ENCODE results near the gene PTPRA.

The PTPRA gene

GRCh38 chr20:2900845-2901592, 27.7 kb downstream of the PTPRA start:
- Mint-ChIP-seq H3K27me3 (no peaks in the 10 kb centered on the region), H3K36me3 (ENCODE audit: insufficient read depth) (peaks cover 7% of the 10 kb centered on the region), H3K27ac (ENCODE audit: low read depth) (peak overlapping the region; percentile 36), H3K9me3 (no peaks in the 10 kb centered on the region), H3K4me3 (peak overlapping the region; percentile 31), H3K4me1 (peaks cover 45% of the 10 kb centered on the region)
- ATAC-seq (replicated peaks; ENCODE audit: extremely low read depth, poor library complexity, severe bottlenecking) (no peak), DNase-seq (ENCODE audit: low spot score in 2 of 2) (no peak)

GRCh38 chr20:2902291-2902690, 29.0 kb downstream of the PTPRA start:
- no peak overlapping the region for H3K4me3 Mint-ChIP-seq
- ATAC-seq (replicated peaks; ENCODE audit: extremely low read depth, poor library complexity, severe bottlenecking) (no peak), DNase-seq (ENCODE audit: low spot score in 2 of 2) (no peak)
- peaks cover 36% of the 10 kb centered on the region for H3K4me1 Mint-ChIP-seq
- H3K9me3 Mint-ChIP-seq: no peaks in the 10 kb centered on the region
- no peaks in the 10 kb centered on the region for H3K27me3 Mint-ChIP-seq
- peaks cover 7% of the 10 kb centered on the region for H3K36me3 Mint-ChIP-seq (ENCODE audit: insufficient read depth)
- no peak overlapping the region for H3K27ac Mint-ChIP-seq (ENCODE audit: low read depth)

GRCh38 chr20:2902818-2903217, 29.5 kb downstream of the PTPRA start:
- H3K4me1 Mint-ChIP-seq: peaks cover 36% of the 10 kb centered on the region

GRCh38 chr20:2903686-2904085, 30.4 kb downstream of the PTPRA start:
- H3K36me3 Mint-ChIP-seq (ENCODE audit: insufficient read depth): peaks cover 7% of the 10 kb centered on the region
- no peak for ATAC-seq (replicated peaks; ENCODE audit: extremely low read depth, poor library complexity, severe bottlenecking)
- H3K4me3 Mint-ChIP-seq: no peak overlapping the region
- H3K27ac Mint-ChIP-seq (ENCODE audit: low read depth): no peak overlapping the region
- H3K9me3 Mint-ChIP-seq: no peaks in the 10 kb centered on the region
- H3K4me1 Mint-ChIP-seq: peaks cover 36% of the 10 kb centered on the region
- H3K27me3 Mint-ChIP-seq: no peaks in the 10 kb centered on the region
- DNase-seq (ENCODE audit: low spot score in 2 of 2): no peak

More at GRCh38 chr20:2902818-2903217, 29.5 kb downstream of the PTPRA start:
- Mint-ChIP-seq H3K27ac (ENCODE audit: low read depth) (no peak overlapping the region), H3K9me3 (no peaks in the 10 kb centered on the region), H3K4me3 (no peak overlapping the region), H3K27me3 (no peaks in the 10 kb centered on the region), H3K36me3 (ENCODE audit: insufficient read depth) (peaks cover 7% of the 10 kb centered on the region)
- DNase-seq (ENCODE audit: low spot score in 2 of 2) (no peak), ATAC-seq (replicated peaks; ENCODE audit: extremely low read depth, poor library complexity, severe bottlenecking) (no peak)

GRCh38 chr20:2907519-2907918, 34.2 kb downstream of the PTPRA start:
- Mint-ChIP-seq H3K4me1 (peaks cover 5% of the 10 kb centered on the region), H3K27ac (ENCODE audit: low read depth) (no peak overlapping the region), H3K4me3 (no peak overlapping the region), H3K9me3 (no peaks in the 10 kb centered on the region), H3K36me3 (ENCODE audit: insufficient read depth) (peaks cover 9% of the 10 kb centered on the region), H3K27me3 (no peaks in the 10 kb centered on the region)
- no peak for DNase-seq (ENCODE audit: low spot score in 2 of 2)
- no peak for ATAC-seq (replicated peaks; ENCODE audit: extremely low read depth, poor library complexity, severe bottlenecking)

GRCh38 chr20:2909953-2910352, 36.7 kb downstream of the PTPRA start:
- H3K36me3 Mint-ChIP-seq (ENCODE audit: insufficient read depth): peaks cover 8% of the 10 kb centered on the region
- DNase-seq (ENCODE audit: low spot score in 2 of 2) (no peak), ATAC-seq (replicated peaks; ENCODE audit: extremely low read depth, poor library complexity, severe bottlenecking) (no peak)
- peaks cover 8% of the 10 kb centered on the region for H3K4me1 Mint-ChIP-seq
- no peak overlapping the region for H3K4me3 Mint-ChIP-seq
- no peaks in the 10 kb centered on the region for H3K27me3 Mint-ChIP-seq
- H3K9me3 Mint-ChIP-seq: no peaks in the 10 kb centered on the region
- no peak overlapping the region for H3K27ac Mint-ChIP-seq (ENCODE audit: low read depth)

- H3K36me3 Mint-ChIP-seq (ENCODE audit: insufficient read depth): peaks cover 9% of the 10 kb centered on the region
- ATAC-seq (replicated peaks; ENCODE audit: extremely low read depth, poor library complexity, severe bottlenecking) (no peak), DNase-seq (ENCODE audit: low spot score in 2 of 2) (no peak)
- no peaks in the 10 kb centered on the region for H3K27me3 Mint-ChIP-seq
- H3K9me3 Mint-ChIP-seq: no peaks in the 10 kb centered on the region
- no peak overlapping the region for H3K27ac Mint-ChIP-seq (ENCODE audit: low read depth)
- no peak overlapping the region for H3K4me3 Mint-ChIP-seq
- peaks cover 11% of the 10 kb centered on the region for H3K4me1 Mint-ChIP-seq
Measured at GRCh38 chr20:2911200-2911599, 37.9 kb downstream of the PTPRA start.

- no peaks in the 10 kb centered on the region for H3K9me3 Mint-ChIP-seq
- no peak overlapping the region for H3K27ac Mint-ChIP-seq (ENCODE audit: low read depth)
Measured at GRCh38 chr20:2914160-2914559, 40.9 kb downstream of the PTPRA start.

GRCh38 chr20:2917266-2917665, 44.0 kb downstream of the PTPRA start:
- Mint-ChIP-seq H3K4me3 (no peak overlapping the region), H3K36me3 (ENCODE audit: insufficient read depth) (peaks cover 11% of the 10 kb centered on the region), H3K4me1 (peaks cover 35% of the 10 kb centered on the region), H3K27ac (ENCODE audit: low read depth) (no peak overlapping the region), H3K27me3 (no peaks in the 10 kb centered on the region), H3K9me3 (no peaks in the 10 kb centered on the region)
- ATAC-seq (replicated peaks; ENCODE audit: extremely low read depth, poor library complexity, severe bottlenecking): no peak
- no peak for DNase-seq (ENCODE audit: low spot score in 2 of 2)

More at GRCh38 chr20:2914160-2914559, 40.9 kb downstream of the PTPRA start:
- Mint-ChIP-seq H3K27me3 (no peaks in the 10 kb centered on the region), H3K4me3 (no peak overlapping the region), H3K36me3 (ENCODE audit: insufficient read depth) (peaks cover 9% of the 10 kb centered on the region), H3K4me1 (peaks cover 24% of the 10 kb centered on the region)
- ATAC-seq (replicated peaks; ENCODE audit: extremely low read depth, poor library complexity, severe bottlenecking) (no peak), DNase-seq (ENCODE audit: low spot score in 2 of 2) (no peak)

GRCh38 chr20:2918096-2919049, 45.1 kb downstream of the PTPRA start:
- DNase-seq (ENCODE audit: low spot score in 2 of 2) (no peak), ATAC-seq (replicated peaks; ENCODE audit: extremely low read depth, poor library complexity, severe bottlenecking) (no peak)
- H3K4me1 Mint-ChIP-seq: peaks cover 35% of the 10 kb centered on the region
- H3K27me3 Mint-ChIP-seq: no peaks in the 10 kb centered on the region
- H3K36me3 Mint-ChIP-seq (ENCODE audit: insufficient read depth): peaks cover 14% of the 10 kb centered on the region
- no peak overlapping the region for H3K4me3 Mint-ChIP-seq
- H3K9me3 Mint-ChIP-seq: no peaks in the 10 kb centered on the region
- peak overlapping the region; percentile 25 for H3K27ac Mint-ChIP-seq (ENCODE audit: low read depth)

GRCh38 chr20:2919518-2920245, 46.4 kb downstream of the PTPRA start:
- no peaks in the 10 kb centered on the region for H3K27me3 Mint-ChIP-seq
- H3K4me3 Mint-ChIP-seq: no peak overlapping the region
- H3K9me3 Mint-ChIP-seq: no peaks in the 10 kb centered on the region
- ATAC-seq (replicated peaks; ENCODE audit: extremely low read depth, poor library complexity, severe bottlenecking) (no peak), DNase-seq (ENCODE audit: low spot score in 2 of 2) (no peak)
- H3K36me3 Mint-ChIP-seq (ENCODE audit: insufficient read depth): peaks cover 20% of the 10 kb centered on the region
- peak overlapping the region; percentile 19 for H3K27ac Mint-ChIP-seq (ENCODE audit: low read depth)
- peaks cover 30% of the 10 kb centered on the region for H3K4me1 Mint-ChIP-seq

- no peaks in the 10 kb centered on the region for H3K9me3 Mint-ChIP-seq
- H3K36me3 Mint-ChIP-seq (ENCODE audit: insufficient read depth): peaks cover 24% of the 10 kb centered on the region
- DNase-seq (ENCODE audit: low spot score in 2 of 2) (no peak), ATAC-seq (replicated peaks; ENCODE audit: extremely low read depth, poor library complexity, severe bottlenecking) (no peak)
- no peak overlapping the region for H3K4me3 Mint-ChIP-seq
- peak overlapping the region; percentile 19 for H3K27ac Mint-ChIP-seq (ENCODE audit: low read depth)
- H3K4me1 Mint-ChIP-seq: peaks cover 30% of the 10 kb centered on the region
- no peaks in the 10 kb centered on the region for H3K27me3 Mint-ChIP-seq
Measured at GRCh38 chr20:2920473-2920872, 47.2 kb downstream of the PTPRA start.
